Neutrophil (primary cell): ENCODE data around the gene STIMATE.

Experiments
- H3K27ac ChIP-seq: fragments of 200-600 bp; sonication (generic); 2 replicates; pipeline ENCODE4 v1.5.1; 2016; ENCODE audit warnings: mild to moderate bottlenecking, moderate library complexity
- H3K27me3 ChIP-seq: fragments of 200-600 bp; sonication (generic); 2 replicates; pipeline ENCODE4 v1.6.0; 2016; ENCODE audit warnings: mild to moderate bottlenecking
- H3K36me3 ChIP-seq: fragments of 200-600 bp; sonication (generic); 2 replicates; pipeline ENCODE4 v1.5.1; 2017
- H3K4me1 ChIP-seq, 2 experiments: fragments of 200-600 bp in 1 of 2; sonication (generic) in 1 of 2; 1 replicate in 1 of 2; 2 replicates in 1 of 2; pipeline versions ENCODE4 v1.5.1 to v1.6.1; 2013 to 2016; ENCODE audit warnings: low read depth in 1 of 2, low read length in 1 of 2, mild to moderate bottlenecking in 1 of 2, moderate library complexity in 1 of 2; ENCODE audit not compliant: control insufficient read depth in 1 of 2, insufficient read depth in 1 of 2
- H3K4me3 ChIP-seq, 2 experiments: fragments of 200-600 bp in 1 of 2; sonication (generic) in 1 of 2; 1 replicate in 1 of 2; 2 replicates in 1 of 2; pipeline ENCODE4 v1.5.1; 2013 to 2016; ENCODE audit warnings: low read depth in 1 of 2, low read length in 1 of 2, mild to moderate bottlenecking in 1 of 2, moderate library complexity in 1 of 2
- H3K9me3 ChIP-seq: fragments of 200-600 bp; sonication (generic); 2 replicates; pipeline ENCODE4 v1.5.1; 2016
- CTCF ChIP-seq: fragments of 200-600 bp; sonication (generic); IDR thresholded peaks from 2 replicates; pipeline ENCODE4 v1.5.1; 2016; ENCODE audit warnings: antibody characterized with exemption

The STIMATE gene

GRCh38 chr3:52842424-52842823 is 54.9 kb downstream of the STIMATE start:
- H3K9me3 ChIP-seq = no peaks in the 10 kb centered on the region
- peaks cover 47% of the 10 kb centered on the region for H3K36me3 ChIP-seq
- H3K4me1 ChIP-seq = peaks cover 55 to 56% of the 10 kb centered on the region in 2 experiments
- no peak overlapping the region for H3K4me3 ChIP-seq
- TF ChIP-seq CTCF = no peak
- peak overlapping the region; percentile 85 for H3K27ac ChIP-seq
- no peaks in the 10 kb centered on the region for H3K27me3 ChIP-seq

- Histone ChIP-seq H3K9me3 (no peaks in the 10 kb centered on the region), H3K27ac (peak overlapping the region; percentile 85), H3K4me1 (peaks cover 54 to 55% of the 10 kb centered on the region in 2 experiments), H3K27me3 (no peaks in the 10 kb centered on the region), H3K36me3 (peaks cover 48% of the 10 kb centered on the region), H3K4me3 (no peak overlapping the region)
- no peak for TF ChIP-seq CTCF
Observed at GRCh38 chr3:52841981-52842340, 55.4 kb downstream of the STIMATE start.

- Histone ChIP-seq H3K36me3 (peaks cover 54% of the 10 kb centered on the region), H3K27ac (peak overlapping the region; percentile 85), H3K4me1 (peaks cover 49% of the 10 kb centered on the region in 2 experiments)
Observed at GRCh38 chr3:52841211-52841980, 56.0 kb downstream of the STIMATE start.

GRCh38 chr3:52839892-52840545 is 57.3 kb downstream of the STIMATE start:
- no peaks in the 10 kb centered on the region for H3K9me3 ChIP-seq
- no peak overlapping the region for H3K27ac ChIP-seq
- no peaks in the 10 kb centered on the region for H3K27me3 ChIP-seq
- no peak overlapping the region for H3K4me3 ChIP-seq
- peaks cover 67% of the 10 kb centered on the region for H3K36me3 ChIP-seq
- no peak for TF ChIP-seq CTCF
- H3K4me1 ChIP-seq = peaks cover 35% of the 10 kb centered on the region in 2 experiments

More at GRCh38 chr3:52841211-52841980, 56.0 kb downstream of the STIMATE start:
- Histone ChIP-seq H3K27me3 (no peaks in the 10 kb centered on the region), H3K9me3 (no peaks in the 10 kb centered on the region), H3K4me3 (no peak overlapping the region)
- TF ChIP-seq CTCF = no peak

GRCh38 chr3:52839268-52839575 is 58.1 kb downstream of the STIMATE start:
- H3K36me3 ChIP-seq = peaks cover 75% of the 10 kb centered on the region

More at GRCh38 chr3:52839268-52839575, 58.1 kb downstream of the STIMATE start:
- no peaks in the 10 kb centered on the region for H3K9me3 ChIP-seq
- no peak for TF ChIP-seq CTCF
- no peak overlapping the region for H3K4me3 ChIP-seq
- H3K27ac ChIP-seq = no peak overlapping the region
- H3K4me1 ChIP-seq = peaks cover 27% of the 10 kb centered on the region in 2 experiments
- no peaks in the 10 kb centered on the region for H3K27me3 ChIP-seq
